Right lobe of liver (tissue), 4 donors: ENCODE measurements around the gene NEXMIF.

ENCODE experiments used
- CTCF ChIP-seq, 4 donors: fragments of 200-600 bp in 3 of 4; fragments of 450-650 bp in 1 of 4; IDR thresholded peaks; one replicate each; pipeline versions ENCODE4 v1.5.1 to v1.8.0; 2016 to 2022; ENCODE audit warnings: antibody characterized with exemption in 4 of 4, mild to moderate bottlenecking in 2 of 4
- POLR2A ChIP-seq: fragments of 450-650 bp; IDR thresholded peaks from one replicate; pipeline ENCODE4 v1.6.1; 2017; ENCODE audit warnings: antibody characterized with exemption, mild to moderate bottlenecking
- donor health status: DM: no; HTN: no; CAD: no.
- donor health status: DM: no; HTN: no; CAD: no.
- donor health status: DM: no; HTN: yes; CAD: no.

DNA sequence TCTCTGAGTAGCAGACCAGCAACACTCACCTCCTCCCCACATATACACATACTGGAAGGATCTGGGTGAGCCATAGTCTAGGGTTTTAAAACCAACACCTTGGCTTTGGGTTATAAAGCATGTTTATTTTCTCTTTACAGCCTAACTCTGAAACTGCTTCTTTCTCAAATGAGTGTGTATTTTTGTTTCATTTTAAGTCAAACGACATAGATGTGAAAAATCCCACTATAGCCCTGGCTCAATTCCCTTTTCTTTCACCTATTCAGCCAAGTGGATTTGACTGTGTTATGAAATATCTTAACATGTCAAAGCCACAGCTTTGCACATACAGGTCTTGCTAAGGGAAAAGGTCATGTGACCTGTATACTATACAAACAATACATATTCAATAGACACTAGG, 13.8 kb downstream of the NEXMIF start:
- TF ChIP-seq POLR2A: no peak
- no peak for TF ChIP-seq CTCF (IDR thresholded peaks at IDR 0.05)
